ENCODE measurements around the gene LMNB1. TPM values are rescaled to one million over a fixed set of nuclear protein-coding genes. Genes with fewer than 3 reads are reported as not detected.
A peak's percentile ranks its signal among the peaks of the same experiment; 100 is the strongest.
"Not testable (repeated sequence)": the region's sequence is repeated elsewhere in the genome, so short reads cannot be mapped to it uniquely, and the experiment has no call there.

LMNB1 gene
- total RNA-seq, 1 experiment from 2014 or later = 220 TPM

DNA sequence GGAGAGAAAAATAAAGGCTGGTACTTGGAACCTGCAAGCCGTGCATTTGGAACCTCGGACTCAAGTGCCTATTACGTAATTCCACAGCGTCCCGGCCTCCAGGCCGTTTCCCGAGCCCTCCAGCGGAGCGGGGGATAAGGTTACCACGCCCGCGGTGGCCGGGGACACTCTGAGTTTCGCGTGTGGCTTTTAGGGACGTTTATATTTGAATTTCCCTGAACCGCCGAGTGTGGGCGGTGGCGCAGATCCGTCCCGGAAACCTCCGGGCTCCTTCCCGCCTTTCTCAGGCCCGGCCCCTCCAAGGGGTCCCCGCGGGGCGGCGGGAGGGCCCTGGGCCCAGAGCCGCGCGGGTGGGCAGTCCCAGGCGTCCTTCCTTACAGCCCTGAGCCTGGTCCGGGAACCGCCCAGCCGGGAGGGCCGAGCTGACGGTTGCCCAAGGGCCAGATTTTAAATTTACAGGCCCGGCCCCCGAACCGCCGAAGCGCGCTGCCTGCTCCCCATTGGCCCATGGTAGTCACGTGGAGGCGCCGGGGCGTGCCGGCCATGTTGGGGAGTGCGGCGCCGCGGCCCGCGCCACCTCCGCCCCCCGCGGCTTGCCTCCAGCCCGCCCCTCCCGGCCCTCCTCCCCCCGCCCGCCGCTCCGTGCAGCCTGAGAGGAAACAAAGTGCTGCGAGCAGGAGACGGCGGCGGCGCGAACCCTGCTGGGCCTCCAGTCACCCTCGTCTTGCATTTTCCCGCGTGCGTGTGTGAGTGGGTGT is at the start of gene LMNB1 (continued):
- peak; percentile 29 for TF ChIP-seq FOXK1 (CRISPR knock-in tag; IDR thresholded peaks at IDR 0.05)
- TF ChIP-seq, protein P1, sequence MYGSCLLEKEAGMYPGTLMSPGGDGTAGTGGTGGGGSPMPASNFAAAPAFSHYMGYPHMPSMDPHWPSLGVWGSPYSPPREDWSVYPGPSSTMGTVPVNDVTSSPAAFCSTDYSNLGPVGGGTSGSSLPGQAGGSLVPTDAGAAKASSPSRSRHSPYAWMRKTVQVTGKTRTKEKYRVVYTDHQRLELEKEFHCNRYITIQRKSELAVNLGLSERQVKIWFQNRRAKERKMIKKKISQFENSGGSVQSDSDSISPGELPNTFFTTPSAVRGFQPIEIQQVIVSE (CRISPR knock-in tag; IDR thresholded peaks at IDR 0.05; ENCODE audit: borderline replicate concordance) = no peak

DNA sequence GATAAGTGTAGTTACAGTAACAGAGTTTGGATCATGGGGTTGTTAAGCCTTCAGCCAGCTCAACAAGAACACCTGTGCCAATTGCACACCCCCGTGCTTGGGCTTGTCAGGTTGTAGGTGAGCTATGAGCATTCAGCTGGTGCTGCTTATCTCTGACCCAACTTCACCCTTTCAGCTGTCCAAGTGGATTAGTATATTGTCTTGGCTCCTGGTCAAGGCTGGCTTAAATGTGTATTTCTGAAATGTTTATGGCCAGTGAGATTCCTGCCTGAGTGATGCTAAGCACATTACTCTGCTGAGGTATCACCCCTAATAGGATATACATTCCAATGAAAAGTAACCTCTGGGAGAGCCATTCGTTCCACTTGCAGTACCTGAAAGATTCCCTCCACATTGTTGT is 44.2 kb upstream of the LMNB1 start:
- no peak overlapping the region for H3K27ac Mint-ChIP-seq
- CTCF ChIA-PET = no interaction called here

DNA sequence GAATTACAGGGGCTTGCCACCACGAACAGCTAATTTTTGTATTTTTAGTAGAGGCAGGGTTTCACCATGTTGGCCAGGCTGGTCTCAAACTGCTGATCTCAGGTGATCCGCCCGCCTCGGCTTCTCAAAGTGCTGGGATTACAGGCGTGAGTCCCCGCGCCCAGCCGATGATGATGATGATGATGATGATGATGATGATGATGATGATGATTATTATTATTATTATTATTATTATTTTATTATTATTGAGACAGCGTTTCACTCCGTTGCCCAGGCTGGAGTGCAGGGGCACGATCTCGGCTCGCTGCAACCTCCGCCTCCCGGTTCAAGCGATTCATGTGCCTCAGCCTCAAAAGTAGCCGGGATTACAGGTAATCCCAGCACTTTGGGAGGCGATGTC is 42.4 kb upstream of the LMNB1 start:
- H3K36me3 Mint-ChIP-seq; POLR2A ChIA-PET; CTCF ChIA-PET; H3K9me3 Mint-ChIP-seq; H3K27ac Mint-ChIP-seq; DNase-seq (ENCODE audit: low spot score); H3K27me3 Mint-ChIP-seq (ENCODE audit: low read depth); ATAC-seq; H3K4me1 Mint-ChIP-seq; H3K4me3 Mint-ChIP-seq: not testable (repeated sequence)

More for the DNA sequence above, 44.2 kb upstream of the LMNB1 start:
- no peak for ATAC-seq
- Mint-ChIP-seq H3K4me3 (no peak overlapping the region), H3K9me3 (peaks cover 4% of the 10 kb centered on the region; the same call in 1 of the 2 replicates), H3K4me1 (peaks cover 9% of the 10 kb centered on the region), H3K27me3 (ENCODE audit: low read depth) (no peaks in the 10 kb centered on the region), H3K36me3 (peaks cover 4% of the 10 kb centered on the region)
- no peak for DNase-seq (ENCODE audit: low spot score)
- no peak for TF ChIP-seq NR1H2 (CRISPR knock-in tag; IDR thresholded peaks at IDR 0.05)
- no peak for TF ChIP-seq TP53 (CRISPR knock-in tag; IDR thresholded peaks at IDR 0.05)
- no peak for TF ChIP-seq CBFB (CRISPR knock-in tag; IDR thresholded peaks at IDR 0.05; ENCODE audit: low read depth)
- TF ChIP-seq, protein P2, sequence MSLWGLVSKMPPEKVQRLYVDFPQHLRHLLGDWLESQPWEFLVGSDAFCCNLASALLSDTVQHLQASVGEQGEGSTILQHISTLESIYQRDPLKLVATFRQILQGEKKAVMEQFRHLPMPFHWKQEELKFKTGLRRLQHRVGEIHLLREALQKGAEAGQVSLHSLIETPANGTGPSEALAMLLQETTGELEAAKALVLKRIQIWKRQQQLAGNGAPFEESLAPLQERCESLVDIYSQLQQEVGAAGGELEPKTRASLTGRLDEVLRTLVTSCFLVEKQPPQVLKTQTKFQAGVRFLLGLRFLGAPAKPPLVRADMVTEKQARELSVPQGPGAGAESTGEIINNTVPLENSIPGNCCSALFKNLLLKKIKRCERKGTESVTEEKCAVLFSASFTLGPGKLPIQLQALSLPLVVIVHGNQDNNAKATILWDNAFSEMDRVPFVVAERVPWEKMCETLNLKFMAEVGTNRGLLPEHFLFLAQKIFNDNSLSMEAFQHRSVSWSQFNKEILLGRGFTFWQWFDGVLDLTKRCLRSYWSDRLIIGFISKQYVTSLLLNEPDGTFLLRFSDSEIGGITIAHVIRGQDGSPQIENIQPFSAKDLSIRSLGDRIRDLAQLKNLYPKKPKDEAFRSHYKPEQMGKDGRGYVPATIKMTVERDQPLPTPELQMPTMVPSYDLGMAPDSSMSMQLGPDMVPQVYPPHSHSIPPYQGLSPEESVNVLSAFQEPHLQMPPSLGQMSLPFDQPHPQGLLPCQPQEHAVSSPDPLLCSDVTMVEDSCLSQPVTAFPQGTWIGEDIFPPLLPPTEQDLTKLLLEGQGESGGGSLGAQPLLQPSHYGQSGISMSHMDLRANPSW (CRISPR knock-in tag; conservative IDR thresholded peaks at IDR 0.05; ENCODE audit: low read depth) = no peak
- TF ChIP-seq PRDM15 (CRISPR knock-in tag; IDR thresholded peaks at IDR 0.05) = no peak
- TF ChIP-seq, protein P3, sequence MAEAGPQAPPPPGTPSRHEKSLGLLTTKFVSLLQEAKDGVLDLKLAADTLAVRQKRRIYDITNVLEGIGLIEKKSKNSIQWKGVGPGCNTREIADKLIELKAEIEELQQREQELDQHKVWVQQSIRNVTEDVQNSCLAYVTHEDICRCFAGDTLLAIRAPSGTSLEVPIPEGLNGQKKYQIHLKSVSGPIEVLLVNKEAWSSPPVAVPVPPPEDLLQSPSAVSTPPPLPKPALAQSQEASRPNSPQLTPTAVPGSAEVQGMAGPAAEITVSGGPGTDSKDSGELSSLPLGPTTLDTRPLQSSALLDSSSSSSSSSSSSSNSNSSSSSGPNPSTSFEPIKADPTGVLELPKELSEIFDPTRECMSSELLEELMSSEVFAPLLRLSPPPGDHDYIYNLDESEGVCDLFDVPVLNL (CRISPR knock-in tag; IDR thresholded peaks at IDR 0.05; ENCODE audit: borderline replicate concordance, low read depth) = no peak
- no peak for TF ChIP-seq TEAD4 (CRISPR knock-in tag; IDR thresholded peaks at IDR 0.05)
- TF ChIP-seq JAZF1 (CRISPR knock-in tag; IDR thresholded peaks at IDR 0.05) = no peak
- no peak for TF ChIP-seq ZNF263 (CRISPR knock-in tag; IDR thresholded peaks at IDR 0.05; ENCODE audit: low read depth)
- no peak for TF ChIP-seq RELA (CRISPR knock-in tag; IDR thresholded peaks at IDR 0.05; ENCODE audit: borderline replicate concordance)
- TF ChIP-seq, protein P4, sequence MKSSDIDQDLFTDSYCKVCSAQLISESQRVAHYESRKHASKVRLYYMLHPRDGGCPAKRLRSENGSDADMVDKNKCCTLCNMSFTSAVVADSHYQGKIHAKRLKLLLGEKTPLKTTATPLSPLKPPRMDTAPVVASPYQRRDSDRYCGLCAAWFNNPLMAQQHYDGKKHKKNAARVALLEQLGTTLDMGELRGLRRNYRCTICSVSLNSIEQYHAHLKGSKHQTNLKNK (CRISPR knock-in tag; IDR thresholded peaks at IDR 0.05) = no peak
- TF ChIP-seq ZNF396 (CRISPR knock-in tag; IDR thresholded peaks at IDR 0.05; ENCODE audit: borderline replicate concordance) = no peak
- TF ChIP-seq HMGXB4 (CRISPR knock-in tag; IDR thresholded peaks at IDR 0.05) = no peak
- TF ChIP-seq NR2C2 (CRISPR knock-in tag; IDR thresholded peaks at IDR 0.05) = no peak
- POLR2A ChIA-PET = interaction anchor here (0.7 kb wide), 1 partner anchor 45 kb away, joined by 4 read pairs; no protein-coding TSS in a partner anchor

Data from WTC11 (cell line).